IPS-NIHi7 (cell line): Measurements from ENCODE around the gene ASCC3.
A peak's percentile ranks its signal among the peaks of the same experiment; 100 is the strongest.

Experiments
- DNase-seq: peaks from one replicate; pipeline ENCODE4 v3.0.0; 2012; ENCODE audit warnings: mixed read lengths; ENCODE audit errors: extremely low spot score

The ASCC3 gene

GRCh38 chr6:100599088-100599770, 281.9 kb downstream of the ASCC3 start:
- no peak for DNase-seq

GRCh38 chr6:100595456-100595855, 285.7 kb downstream of the ASCC3 start:
- no peak for DNase-seq

DNA sequence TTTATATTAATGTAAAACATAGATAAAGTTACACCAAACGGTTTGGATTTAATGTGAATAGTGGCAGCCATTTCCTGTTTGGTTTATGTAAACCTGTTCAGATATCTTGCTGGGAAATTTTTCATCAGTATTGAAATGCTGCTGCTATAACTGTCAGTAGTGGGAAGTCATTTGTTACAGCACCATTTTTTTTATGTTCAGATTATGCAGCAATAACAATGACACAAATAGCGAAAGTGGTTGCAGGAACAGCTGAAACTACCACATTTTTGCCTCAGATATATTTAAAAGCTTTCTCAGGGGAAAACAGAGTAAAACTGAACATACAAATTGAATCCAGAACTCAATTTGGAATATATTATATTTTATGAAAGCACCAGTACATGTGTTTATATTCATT, 287.6 kb downstream of the ASCC3 start:
- DNase-seq = no peak

DNA sequence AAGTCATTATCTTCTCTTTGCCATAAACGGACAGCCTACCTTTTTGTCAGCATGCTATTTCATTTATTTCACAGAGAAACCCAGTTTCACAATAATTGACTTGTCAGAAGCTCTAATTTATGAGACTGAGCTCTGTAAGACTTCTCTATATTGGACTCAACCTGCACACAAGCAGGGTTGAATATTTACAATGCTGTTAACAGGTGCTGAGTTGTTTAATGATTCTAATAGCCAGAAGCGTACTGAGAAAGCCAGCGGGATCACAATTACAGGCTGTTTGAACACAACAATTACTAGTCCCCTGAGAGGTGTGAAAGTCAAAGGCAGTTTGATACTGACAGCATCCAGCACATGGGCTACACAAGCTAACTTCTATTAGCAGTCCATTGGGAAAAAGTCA, 288.2 kb downstream of the ASCC3 start:
- DNase-seq = no peak

DNA sequence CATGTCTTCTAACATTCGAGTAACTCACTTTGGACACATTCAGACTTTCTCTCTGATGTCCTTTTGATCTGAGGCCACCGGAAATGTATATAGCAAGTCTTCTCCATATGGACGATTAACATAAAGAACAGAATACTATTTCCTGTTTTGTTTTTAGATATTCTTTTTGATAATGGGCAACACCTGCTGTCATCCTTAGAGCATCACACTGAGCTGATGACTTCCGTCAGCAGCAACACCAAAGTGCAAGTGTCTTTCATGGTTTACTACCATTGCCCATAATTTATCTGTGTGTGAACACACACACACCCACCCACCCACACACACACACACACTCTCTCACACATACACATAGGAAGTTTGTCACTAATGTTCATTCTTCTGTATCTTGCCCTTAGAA, 303.7 kb downstream of the ASCC3 start:
- no peak for DNase-seq

DNA sequence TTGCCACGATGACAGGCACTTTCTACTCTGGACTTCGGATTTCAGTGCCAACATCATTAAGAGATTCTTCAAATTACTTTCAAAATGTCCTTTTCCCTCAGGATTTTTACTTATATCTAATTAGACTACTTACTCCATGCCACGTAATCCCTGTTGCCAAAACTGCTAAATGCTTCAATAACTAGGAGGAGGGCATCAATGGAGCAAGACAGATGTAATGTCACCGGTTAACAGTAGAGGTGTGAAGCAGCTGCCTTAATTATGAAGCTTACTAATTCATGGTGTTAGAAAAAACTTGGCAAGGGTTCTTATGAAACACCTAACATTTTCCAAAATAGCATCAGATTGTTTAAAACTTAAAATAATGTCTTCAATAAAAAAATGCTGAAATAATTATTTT, 305.2 kb downstream of the ASCC3 start:
- no peak for DNase-seq

GRCh38 chr6:100574836-100575235, 306.3 kb downstream of the ASCC3 start:
- no peak for DNase-seq

DNA sequence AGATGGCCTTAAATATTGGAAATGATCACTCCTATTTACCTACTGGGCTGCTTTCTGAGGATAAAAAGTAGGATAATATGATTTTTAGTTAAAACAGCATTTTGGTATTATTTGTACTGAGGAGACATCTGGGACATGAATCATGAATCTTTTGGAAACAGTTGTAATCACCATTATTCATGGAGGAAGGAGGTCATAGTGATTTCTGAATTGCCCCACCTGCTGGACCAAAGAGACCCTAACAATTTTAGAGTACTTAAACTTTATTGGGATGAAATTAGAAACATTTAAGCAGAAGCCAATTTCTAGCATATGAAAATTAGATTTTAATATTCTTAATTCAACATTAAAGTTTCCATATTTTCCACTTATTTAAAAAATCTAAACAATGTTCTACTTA, 308.0 kb downstream of the ASCC3 start:
- peak; percentile 21 for DNase-seq

DNA sequence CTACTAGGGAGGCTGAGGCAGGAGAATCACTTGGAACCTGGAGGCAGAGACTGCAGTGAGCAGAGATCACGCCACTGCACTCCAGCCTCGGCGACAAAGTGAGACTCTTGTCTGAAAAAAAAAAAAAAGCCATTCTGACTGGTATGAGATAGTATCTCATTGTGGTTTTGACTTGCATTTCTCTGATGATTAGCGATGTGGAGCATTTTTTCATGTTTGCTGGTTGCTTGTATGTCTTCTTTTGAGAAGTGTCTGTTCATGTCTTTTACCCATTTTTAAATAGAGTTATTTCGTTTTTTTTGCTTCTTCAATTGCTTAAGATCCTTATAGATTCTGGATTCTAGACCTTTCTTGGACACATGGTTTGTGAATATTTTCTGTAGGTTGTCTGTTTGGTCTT, 312.9 kb downstream of the ASCC3 start:
- no peak for DNase-seq

DNA sequence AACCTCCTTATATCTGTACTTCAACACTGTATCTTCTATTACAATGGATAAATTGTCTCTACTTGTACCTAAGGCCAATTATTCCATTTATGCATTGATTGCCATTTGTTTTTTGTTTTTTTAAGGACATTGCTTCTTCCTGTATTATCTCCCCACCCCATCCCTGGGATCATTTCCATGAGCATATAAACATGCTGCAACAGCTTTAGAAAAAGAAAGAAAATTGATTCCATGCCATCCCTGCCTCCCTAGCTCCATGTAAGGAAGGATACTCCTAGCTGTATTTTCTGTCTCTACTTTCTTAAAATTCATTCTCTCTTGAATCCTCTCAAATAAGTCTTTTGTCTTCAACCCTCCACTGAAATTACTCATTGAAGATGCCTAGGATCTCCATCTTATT, 314.6 kb downstream of the ASCC3 start:
- no peak for DNase-seq

- no peak for DNase-seq
These were observed 315.6 kb downstream of the ASCC3 start for GRCh38 chr6:100565439-100566104.

GRCh38 chr6:100559859-100560258, 321.3 kb downstream of the ASCC3 start:
- DNase-seq = no peak

DNA sequence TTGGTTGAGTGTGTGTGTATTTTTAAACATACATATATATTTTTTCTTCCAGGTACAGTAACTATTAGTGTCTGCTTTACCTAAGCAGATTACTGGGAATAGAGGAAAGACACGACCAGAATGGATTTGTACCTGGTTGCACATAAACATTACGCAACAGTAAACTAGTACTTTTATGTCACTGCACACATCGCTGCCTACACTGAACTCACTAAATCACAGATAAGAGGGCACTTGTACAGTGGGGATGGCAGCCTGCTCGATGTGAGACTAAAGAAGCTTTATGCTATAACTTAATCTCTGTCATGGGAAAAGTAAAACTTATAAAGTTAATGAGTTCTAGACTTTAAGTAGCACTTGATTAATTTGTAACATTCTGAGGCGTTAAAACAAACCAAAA, 326.9 kb downstream of the ASCC3 start:
- no peak for DNase-seq

- no peak for DNase-seq
These were observed 327.9 kb downstream of the ASCC3 start for GRCh38 chr6:100553243-100553642.

DNA sequence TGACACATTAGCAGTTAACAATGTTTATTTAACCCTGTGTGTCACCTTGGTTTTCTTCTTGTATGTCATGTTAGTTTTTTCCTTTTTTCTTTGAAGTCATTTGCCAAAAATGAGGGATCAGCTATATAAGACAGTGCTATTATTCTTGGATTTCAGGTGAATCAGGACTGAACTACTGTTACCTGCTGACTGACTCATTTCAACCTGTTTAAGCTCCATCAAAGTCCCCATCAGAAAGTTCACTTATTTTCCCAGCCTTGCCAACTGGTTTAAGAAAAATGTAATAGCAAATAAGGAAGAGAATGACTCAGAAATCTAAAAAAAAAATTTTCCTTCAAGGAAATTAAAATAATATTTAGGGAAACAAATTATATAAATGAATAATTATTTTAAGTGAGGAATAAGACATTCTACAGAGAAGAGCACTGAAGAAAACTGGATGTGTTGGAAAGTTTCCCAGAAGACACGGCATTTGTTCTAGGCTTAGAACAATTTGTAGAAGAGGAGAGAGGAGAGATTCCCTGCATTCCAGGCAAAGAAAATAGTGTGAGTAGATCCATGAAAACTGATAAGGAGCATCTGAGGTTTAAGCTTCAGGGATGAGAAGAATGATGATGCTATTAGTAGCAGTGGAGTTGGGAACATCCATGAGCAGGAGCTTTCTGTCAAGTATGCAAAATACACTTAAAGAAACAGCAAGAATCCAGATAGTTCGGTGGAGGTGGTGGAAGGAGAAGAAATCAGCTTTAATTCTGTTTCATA, 331.5 kb downstream of the ASCC3 start:
- no peak for DNase-seq

- no peak for DNase-seq
These were observed 343.0 kb downstream of the ASCC3 start for GRCh38 chr6:100538086-100538485.

DNA sequence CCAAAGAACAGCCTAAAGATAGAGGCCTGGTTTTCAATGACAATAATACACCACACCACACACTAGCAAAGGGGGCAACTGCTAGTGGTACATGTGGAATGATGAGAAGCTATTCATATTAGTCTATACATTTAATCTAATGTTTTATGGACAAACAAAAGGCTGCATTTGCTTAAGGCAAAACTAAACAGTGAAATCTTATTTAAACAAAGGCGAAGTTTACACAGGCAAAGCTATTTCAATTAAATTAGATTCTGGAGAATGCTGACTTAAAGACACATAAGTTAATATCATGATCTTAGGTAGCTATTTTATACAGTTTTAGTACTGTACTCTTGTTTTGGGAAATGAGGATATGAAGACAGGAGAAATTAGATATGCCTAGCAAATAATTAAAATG, 362.5 kb downstream of the ASCC3 start:
- no peak for DNase-seq

- no peak for DNase-seq
These were observed 363.5 kb downstream of the ASCC3 start for GRCh38 chr6:100517633-100518032.

GRCh38 chr6:100517106-100517505, 364.0 kb downstream of the ASCC3 start:
- DNase-seq = no peak

GRCh38 chr6:100514660-100515059, 366.5 kb downstream of the ASCC3 start:
- no peak for DNase-seq

GRCh38 chr6:100512203-100512862, 368.8 kb downstream of the ASCC3 start:
- no peak for DNase-seq

GRCh38 chr6:100509101-100509500, 372.0 kb downstream of the ASCC3 start:
- no peak for DNase-seq
